Neural progenitor cell (in vitro differentiated cells): ENCODE data around the gene MYCN. TPM values are rescaled to one million over a fixed set of nuclear protein-coding genes. Genes with fewer than 3 reads are reported as not detected.
"Not testable (repeated sequence)": the region's sequence is repeated elsewhere in the genome, so short reads cannot be mapped to it uniquely, and the experiment has no call there.

ENCODE experiments used
- DNase-seq: peaks from one replicate; pipeline ENCODE4 v3.0.0-alpha.2; 2016; ENCODE audit warnings: low spot score
- H2AFZ ChIP-seq: fragments of 200-600 bp; sonication (generic); replicated peaks from 2 replicates; pipeline ENCODE4 v1.6.1; 2016; ENCODE audit warnings: antibody characterized with exemption
- H3F3A ChIP-seq: fragments of 200-600 bp; sonication (generic); 2 replicates; pipeline ENCODE4 v1.6.1; 2016; ENCODE audit warnings: antibody characterized with exemption, low read depth
- H3K27ac ChIP-seq: fragments of 200-600 bp; sonication (generic); 2 replicates; pipeline ENCODE4 v1.5.1; 2016; ENCODE audit warnings: mild to moderate bottlenecking
- H3K27me3 ChIP-seq: fragments of 200-600 bp; sonication (generic); 2 replicates; pipeline ENCODE4 v1.6.1; 2016; ENCODE audit warnings: mild to moderate bottlenecking, moderate library complexity
- H3K36me3 ChIP-seq: fragments of 200-600 bp; sonication (generic); 2 replicates; pipeline ENCODE4 v1.5.1; 2016
- H3K4me1 ChIP-seq: fragments of 200-600 bp; sonication (generic); 2 replicates; pipeline ENCODE4 v1.6.1; 2016; ENCODE audit warnings: mixed run types
- H3K4me2 ChIP-seq: fragments of 200-600 bp; sonication (generic); 2 replicates; pipeline ENCODE4 v1.6.1; 2016
- H3K4me3 ChIP-seq: fragments of 200-600 bp; sonication (generic); 2 replicates; pipeline ENCODE4 v1.5.1; 2016
- H3K79me2 ChIP-seq: fragments of 200-600 bp; sonication (generic); 2 replicates; pipeline ENCODE4 v1.6.1; 2016; ENCODE audit warnings: low read depth
- H3K9ac ChIP-seq: fragments of 200-600 bp; sonication (generic); 2 replicates; pipeline ENCODE4 v1.6.1; 2016
- H3K9me3 ChIP-seq: fragments of 200-600 bp; sonication (generic); 2 replicates; pipeline ENCODE4 v1.5.1; 2016; ENCODE audit warnings: low read depth
- H4K20me1 ChIP-seq: fragments of 200-600 bp; sonication (generic); 2 replicates; pipeline ENCODE4 v1.6.1; 2016; ENCODE audit warnings: low read depth
- H3K27ac Mint-ChIP-seq: 3 replicates; pipeline ENCODE4 v1.8.0; 2021; ENCODE audit warnings: mixed read lengths
- H3K27me3 Mint-ChIP-seq: 2 replicates; pipeline ENCODE4 v1.8.0; 2022; ENCODE audit warnings: low read depth, mild to moderate bottlenecking, inconsistent platforms, moderate library complexity, mixed read lengths; ENCODE audit not compliant: insufficient read depth
- H3K36me3 Mint-ChIP-seq: 3 replicates; pipeline ENCODE4 v1.8.0; 2021; ENCODE audit warnings: mixed read lengths
- H3K4me1 Mint-ChIP-seq: 3 replicates; pipeline ENCODE4 v1.8.0; 2021; ENCODE audit warnings: mixed read lengths
- H3K4me3 Mint-ChIP-seq: 3 replicates; pipeline ENCODE4 v1.8.0; 2021; ENCODE audit warnings: mild to moderate bottlenecking, moderate library complexity, mixed read lengths
- H3K9me3 Mint-ChIP-seq: 3 replicates; pipeline ENCODE4 v1.8.0; 2020; ENCODE audit warnings: mixed read lengths
- CTCF ChIP-seq: fragments of 200-600 bp; sonication (generic); IDR thresholded peaks from 2 replicates; pipeline ENCODE4 v1.5.1; 2017; ENCODE audit warnings: antibody characterized with exemption, mild to moderate bottlenecking
- EZH2 ChIP-seq: fragments of 200-600 bp; sonication (generic); IDR thresholded peaks from 2 replicates; pipeline ENCODE4 v1.6.1; 2017; ENCODE audit warnings: antibody characterized with exemption, mild to moderate bottlenecking, moderate library complexity
- EZH2phosphoT487 ChIP-seq: fragments of 200-600 bp; sonication (generic); IDR thresholded peaks from 2 replicates; pipeline ENCODE4 v1.6.1; 2017; ENCODE audit warnings: antibody characterized with exemption
- total RNA-seq: library from RNA; depleted of rRNA; stranded (reverse); fragments of >200 nt; gene quantifications from 2 replicates; pipeline ENCODE4 v1.2.3, GENCODE V29; 2015; ENCODE audit warnings: low replicate concordance

Gene MYCN
- total RNA-seq, 1 donor from 2014 or later: 24.7 TPM

- peaks cover 8% of the 10 kb centered on the region for H3K4me1 ChIP-seq
- Mint-ChIP-seq H3K27me3 (peaks cover 13% of the 10 kb centered on the region), H3K27ac (no peak overlapping the region), H3K36me3 (peaks cover 2% of the 10 kb centered on the region), H3K4me1 (peaks cover 44% of the 10 kb centered on the region), H3K4me3 (peak overlapping the region; percentile 10), H3K9me3 (peaks cover 18% of the 10 kb centered on the region)
- no peaks in the 10 kb centered on the region for H3K79me2 ChIP-seq
- no peaks in the 10 kb centered on the region for H3K9me3 ChIP-seq
- no peak for TF ChIP-seq EZH2phosphoT487
- no peak for TF ChIP-seq CTCF
- no peak for TF ChIP-seq EZH2
- no peaks in the 10 kb centered on the region for H3F3A ChIP-seq
- no peak overlapping the region for H3K27ac ChIP-seq
- no peak for DNase-seq
- no peaks in the 10 kb centered on the region for H4K20me1 ChIP-seq
- no peak overlapping the region for H3K4me3 ChIP-seq
- H3K36me3 ChIP-seq: no peaks in the 10 kb centered on the region
- H3K27me3 ChIP-seq: no peaks in the 10 kb centered on the region
- no peak overlapping the region for H3K9ac ChIP-seq
- H2AFZ ChIP-seq: no peak overlapping the region
- no peak overlapping the region for H3K4me2 ChIP-seq
These were observed 17.7 kb downstream of the MYCN start for GRCh38 chr2:15957881-15958713.

DNA sequence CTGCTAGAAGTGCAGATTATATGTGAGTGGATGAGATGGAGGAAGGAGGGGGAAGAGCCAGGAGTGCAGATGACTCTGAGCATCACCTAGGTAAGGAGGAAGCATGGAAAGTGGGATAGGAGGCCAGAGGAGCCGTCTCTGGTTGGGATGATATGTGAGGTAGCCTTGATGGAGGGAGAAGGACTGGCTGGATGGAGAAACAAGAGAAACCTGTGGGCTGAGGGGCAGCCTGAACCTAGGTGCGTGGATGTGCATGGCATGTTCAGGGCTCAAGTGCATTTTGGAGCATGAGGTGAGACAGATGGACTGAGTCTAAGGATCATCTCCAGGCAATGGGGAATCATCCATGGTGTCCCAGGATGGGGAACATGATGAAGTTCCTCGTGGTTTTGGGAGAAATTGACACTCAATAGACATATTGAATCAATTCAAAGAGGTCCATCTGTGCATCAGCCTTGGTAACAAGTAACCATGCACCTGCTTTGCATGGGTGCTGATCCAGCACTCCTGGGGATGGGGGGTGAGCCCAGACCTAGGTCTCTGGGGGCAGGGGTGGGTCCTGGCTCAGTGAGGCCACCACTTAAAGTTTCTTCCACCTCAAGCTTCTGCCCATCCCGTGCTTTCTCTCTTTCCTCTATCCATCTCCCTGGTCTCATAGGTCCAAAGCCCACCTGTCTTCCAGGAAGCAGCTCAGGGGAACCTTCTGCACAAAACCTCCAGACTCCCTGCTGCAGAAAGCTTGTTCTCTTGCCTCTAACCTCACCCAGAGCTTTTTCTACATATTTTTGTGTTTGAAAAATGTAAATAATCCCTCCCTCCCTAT, 19.2 kb downstream of the MYCN start:
- no peaks in the 10 kb centered on the region for H3K79me2 ChIP-seq

GRCh38 chr2:15960154-15960520, 19.8 kb downstream of the MYCN start:
- H3K27me3 ChIP-seq, H4K20me1 ChIP-seq, H3K9ac ChIP-seq, H2AFZ ChIP-seq, H3K36me3 ChIP-seq, H3K36me3 Mint-ChIP-seq, H3F3A ChIP-seq, H3K4me2 ChIP-seq, DNase-seq, H3K79me2 ChIP-seq, H3K4me1 ChIP-seq, H3K4me3 ChIP-seq, H3K4me3 Mint-ChIP-seq, H3K9me3 ChIP-seq, H3K27ac ChIP-seq: not testable (repeated sequence)
- Mint-ChIP-seq H3K9me3 (peaks cover 18% of the 10 kb centered on the region), H3K27ac (peak overlapping the region; percentile 70), H3K4me1 (peaks cover 39% of the 10 kb centered on the region), H3K27me3 (peaks cover 18% of the 10 kb centered on the region)

More for the DNA sequence above, 19.2 kb downstream of the MYCN start:
- H4K20me1 ChIP-seq: peaks cover 4% of the 10 kb centered on the region
- no peaks in the 10 kb centered on the region for H3K27me3 ChIP-seq
- Mint-ChIP-seq H3K4me1 (peaks cover 40% of the 10 kb centered on the region), H3K36me3 (peaks cover 2% of the 10 kb centered on the region), H3K9me3 (peaks cover 18% of the 10 kb centered on the region), H3K4me3 (no peak overlapping the region), H3K27ac (peak overlapping the region; percentile 70), H3K27me3 (peaks cover 16% of the 10 kb centered on the region)
- TF ChIP-seq EZH2: no peak
- no peak for TF ChIP-seq CTCF
- TF ChIP-seq EZH2phosphoT487: no peak
- no peaks in the 10 kb centered on the region for H3K36me3 ChIP-seq
- H3K9ac ChIP-seq: no peak overlapping the region
- H3K9me3 ChIP-seq: no peaks in the 10 kb centered on the region
- peaks cover 4% of the 10 kb centered on the region for H3K4me1 ChIP-seq
- no peak overlapping the region for H2AFZ ChIP-seq
- H3K4me2 ChIP-seq: no peak overlapping the region
- DNase-seq: no peak
- H3F3A ChIP-seq: no peaks in the 10 kb centered on the region
- no peak overlapping the region for H3K4me3 ChIP-seq
- no peak overlapping the region for H3K27ac ChIP-seq

GRCh38 chr2:15963109-15963976, 23.0 kb downstream of the MYCN start:
- not testable (repeated sequence) for H3K36me3 Mint-ChIP-seq, H2AFZ ChIP-seq, DNase-seq, H3K36me3 ChIP-seq, H3K79me2 ChIP-seq, H3K9me3 ChIP-seq, H3K4me2 ChIP-seq, H3F3A ChIP-seq, H3K4me3 Mint-ChIP-seq, H3K4me3 ChIP-seq, H3K27ac ChIP-seq, H3K27ac Mint-ChIP-seq, H3K9ac ChIP-seq
- Histone ChIP-seq H3K27me3 (peaks cover 13% of the 10 kb centered on the region), H4K20me1 (peaks cover 19% of the 10 kb centered on the region), H3K4me1 (peaks cover 12% of the 10 kb centered on the region)
- Mint-ChIP-seq H3K9me3 (peaks cover 18% of the 10 kb centered on the region), H3K27me3 (peaks cover 31% of the 10 kb centered on the region), H3K4me1 (peaks cover 43% of the 10 kb centered on the region)
